GM18502 (cell line): ENCODE measurements around the gene LRRC26.

Experiments used
- ATAC-seq: cut with Tn5 transposase; IDR thresholded peaks from one replicate; pipeline ENCODE4 v1.9.1; 2021; ENCODE audit warnings: mild to moderate bottlenecking; ENCODE audit not compliant: unreplicated experiment, poor library complexity

The LRRC26 gene

DNA sequence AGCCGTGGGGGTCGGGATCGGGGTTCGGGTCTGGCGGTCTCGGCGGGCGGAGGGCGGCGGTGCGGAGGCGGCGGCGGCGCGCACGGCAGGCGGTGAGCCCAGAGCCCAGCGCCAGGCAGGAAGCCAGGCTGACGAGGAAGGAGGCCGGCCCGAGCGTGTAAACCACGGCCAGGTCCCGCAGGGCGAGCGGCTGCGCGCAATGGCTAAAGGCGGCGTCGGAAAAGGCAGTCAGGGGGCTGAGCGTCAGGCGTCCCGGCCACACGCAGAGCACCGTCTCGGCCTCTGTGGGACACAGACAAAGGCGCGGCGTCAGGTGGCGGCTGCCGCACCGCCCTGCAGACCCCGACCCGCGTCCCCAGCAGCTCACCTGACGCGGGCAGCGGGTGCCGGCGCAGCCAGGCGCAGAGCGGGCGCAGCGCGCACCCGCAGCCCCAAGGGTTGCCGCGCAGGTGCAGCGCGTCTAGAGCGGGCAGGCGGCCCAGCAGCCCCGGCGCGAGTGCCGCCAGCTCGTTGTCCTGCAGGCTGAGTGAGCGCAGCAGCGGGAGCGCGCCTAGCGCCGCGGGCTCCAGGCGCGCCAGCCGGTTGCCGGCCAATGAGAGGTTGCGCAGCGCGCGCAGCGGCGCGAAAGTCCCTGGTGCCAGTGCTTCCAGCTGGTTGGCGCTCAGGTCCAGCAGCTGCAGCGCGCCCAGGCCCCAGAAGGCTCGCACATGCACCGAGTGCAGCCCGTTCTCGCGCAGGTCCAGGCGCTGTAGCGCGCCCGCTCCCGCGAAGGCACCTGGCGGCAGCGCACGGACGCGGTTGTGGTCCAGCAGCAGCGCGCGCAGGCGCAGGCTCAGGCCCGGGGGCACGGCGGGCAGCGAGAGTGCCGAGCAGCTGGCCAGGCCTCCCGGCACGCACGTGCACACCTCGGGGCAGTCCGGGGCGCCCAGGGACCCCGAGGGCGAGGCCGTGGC lies 671 bp downstream of the LRRC26 start:
- no peak for ATAC-seq

- ATAC-seq = no peak
These were observed 1.3 kb downstream of the LRRC26 start for GRCh38 chr9:137168573-137168903.

DNA sequence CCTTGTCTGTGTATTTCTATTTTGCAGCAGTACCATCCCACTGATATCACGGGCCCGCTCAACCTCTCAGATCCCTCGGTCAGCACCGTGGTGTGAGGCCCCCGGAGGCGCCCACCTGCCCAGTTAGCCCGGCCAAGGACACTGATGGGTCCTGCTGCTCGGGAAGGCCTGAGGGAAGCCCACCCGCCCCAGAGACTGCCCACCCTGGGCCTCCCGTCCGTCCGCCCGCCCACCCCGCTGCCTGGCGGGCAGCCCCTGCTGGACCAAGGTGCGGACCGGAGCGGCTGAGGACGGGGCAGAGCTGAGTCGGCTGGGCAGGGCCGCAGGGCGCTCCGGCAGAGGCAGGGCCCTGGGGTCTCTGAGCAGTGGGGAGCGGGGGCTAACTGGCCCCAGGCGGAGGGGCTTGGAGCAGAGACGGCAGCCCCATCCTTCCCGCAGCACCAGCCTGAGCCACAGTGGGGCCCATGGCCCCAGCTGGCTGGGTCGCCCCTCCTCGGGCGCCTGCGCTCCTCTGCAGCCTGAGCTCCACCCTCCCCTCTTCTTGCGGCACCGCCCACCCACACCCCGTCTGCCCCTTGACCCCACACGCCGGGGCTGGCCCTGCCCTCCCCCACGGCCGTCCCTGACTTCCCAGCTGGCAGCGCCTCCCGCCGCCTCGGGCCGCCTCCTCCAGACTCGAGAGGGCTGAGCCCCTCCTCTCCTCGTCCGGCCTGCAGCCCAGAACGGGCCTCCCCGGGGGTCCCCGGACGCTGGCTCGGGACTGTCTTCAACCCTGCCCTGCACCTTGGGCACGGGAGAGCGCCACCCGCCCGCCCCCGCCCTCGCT lies 1.9 kb downstream of the LRRC26 start:
- ATAC-seq = no peak

DNA sequence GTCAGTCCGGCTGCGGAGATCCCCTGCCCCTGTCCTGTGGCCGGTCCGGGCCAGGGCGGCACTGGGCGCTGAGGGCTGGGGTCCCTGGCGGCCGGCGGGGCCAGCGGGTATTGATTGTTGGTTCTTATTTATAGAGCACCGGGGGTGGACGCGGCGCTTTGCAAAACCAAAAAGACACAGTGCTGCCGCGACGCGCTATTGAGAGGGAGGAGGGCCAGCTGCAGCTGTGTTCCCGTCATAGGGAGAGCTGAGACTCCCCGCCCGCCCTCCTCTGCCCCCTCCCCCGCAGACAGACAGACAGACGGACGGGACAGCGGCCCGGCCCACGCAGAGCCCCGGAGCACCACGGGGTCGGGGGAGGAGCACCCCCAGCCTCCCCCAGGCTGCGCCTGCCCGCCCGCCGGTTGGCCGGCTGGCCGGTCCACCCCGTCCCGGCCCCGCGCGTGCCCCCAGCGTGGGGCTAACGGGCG lies 2.5 kb downstream of the LRRC26 start:
- no peak for ATAC-seq

DNA sequence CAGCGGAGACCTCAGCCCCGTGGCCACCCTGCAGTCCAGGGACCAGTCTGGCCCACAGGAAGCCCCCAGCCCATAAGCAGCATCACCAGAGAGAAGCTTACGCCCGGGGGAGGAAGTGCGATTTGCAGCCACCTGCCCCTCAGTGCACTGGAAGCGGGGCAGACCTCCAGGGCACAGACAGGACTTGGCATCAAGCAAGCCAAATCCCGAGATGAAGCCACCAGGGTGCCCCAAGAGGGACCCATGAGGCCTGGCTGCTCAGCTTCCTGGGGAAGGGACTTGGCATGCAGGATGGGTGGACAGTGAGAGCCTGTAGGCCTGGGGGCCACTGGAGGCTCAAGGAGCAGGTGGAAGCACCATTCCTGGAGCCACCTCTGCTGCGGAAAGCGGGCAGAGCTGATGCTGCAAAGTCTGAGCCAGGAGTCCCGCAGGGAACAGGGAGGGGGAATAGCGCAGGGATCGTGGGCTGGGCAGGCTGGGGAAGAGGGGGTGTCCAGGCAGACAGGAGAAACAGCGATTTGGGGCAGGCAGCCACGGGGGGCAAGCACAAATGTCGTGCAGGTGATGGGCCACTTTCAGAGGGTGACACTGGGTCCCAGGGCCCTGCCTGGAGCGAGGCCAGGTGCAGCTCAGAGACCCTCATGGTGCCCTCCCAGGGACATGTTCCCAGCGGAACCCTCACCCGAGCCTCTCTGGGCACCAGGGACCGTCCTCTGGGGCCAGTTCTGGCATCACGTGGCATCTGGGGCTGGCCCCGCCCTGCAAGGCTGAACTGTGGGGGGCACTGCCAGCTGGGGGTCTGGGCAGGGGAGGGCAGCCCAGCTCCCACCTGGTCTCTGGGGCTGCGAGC lies 3.2 kb downstream of the LRRC26 start:
- no peak for ATAC-seq

GRCh38 chr9:137165250-137165836 lies 4.5 kb downstream of the LRRC26 start:
- ATAC-seq = no peak

DNA sequence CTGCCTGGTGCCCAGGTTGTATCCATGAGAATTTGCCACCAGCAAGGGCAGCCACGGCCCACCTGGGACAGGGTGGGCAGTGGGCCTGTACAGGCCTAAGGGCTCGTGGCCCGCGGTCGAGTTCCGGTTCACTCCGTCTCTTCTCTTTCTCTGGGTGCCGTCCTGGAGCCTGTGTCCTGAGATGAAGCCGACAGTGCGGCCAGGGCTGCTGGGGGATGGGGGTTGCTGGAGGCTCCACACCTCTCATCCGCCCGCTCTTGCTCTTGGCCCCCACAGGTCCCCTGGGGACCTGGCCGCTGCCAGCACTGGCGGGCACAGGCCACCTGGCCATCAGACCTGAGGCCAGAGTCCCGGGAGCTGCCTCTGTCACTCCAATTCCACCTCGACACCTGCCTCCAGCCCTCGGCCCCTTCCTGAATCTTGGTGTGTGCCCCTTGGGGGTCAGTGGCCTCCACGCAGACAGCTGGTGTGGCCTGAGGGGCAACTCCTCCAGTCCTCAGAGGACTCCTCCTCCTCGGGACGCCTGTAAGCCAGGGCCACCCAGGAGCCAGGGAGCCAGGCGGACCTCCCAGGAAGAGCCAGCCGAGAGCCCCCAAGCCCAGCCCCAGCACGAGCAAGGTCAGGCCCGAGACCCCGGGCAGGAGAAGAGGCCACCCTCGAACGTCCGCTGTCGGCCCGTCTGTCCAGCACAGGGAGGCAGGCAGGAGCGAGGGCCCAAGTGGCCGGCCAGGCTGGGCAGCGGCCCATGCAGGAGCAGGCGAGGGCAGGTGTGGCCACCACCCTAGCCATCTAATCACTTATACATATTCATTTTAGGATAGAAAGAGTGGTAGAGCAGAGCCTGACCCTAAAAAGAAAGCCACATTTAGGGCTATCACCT lies 5.2 kb downstream of the LRRC26 start:
- no peak for ATAC-seq

DNA sequence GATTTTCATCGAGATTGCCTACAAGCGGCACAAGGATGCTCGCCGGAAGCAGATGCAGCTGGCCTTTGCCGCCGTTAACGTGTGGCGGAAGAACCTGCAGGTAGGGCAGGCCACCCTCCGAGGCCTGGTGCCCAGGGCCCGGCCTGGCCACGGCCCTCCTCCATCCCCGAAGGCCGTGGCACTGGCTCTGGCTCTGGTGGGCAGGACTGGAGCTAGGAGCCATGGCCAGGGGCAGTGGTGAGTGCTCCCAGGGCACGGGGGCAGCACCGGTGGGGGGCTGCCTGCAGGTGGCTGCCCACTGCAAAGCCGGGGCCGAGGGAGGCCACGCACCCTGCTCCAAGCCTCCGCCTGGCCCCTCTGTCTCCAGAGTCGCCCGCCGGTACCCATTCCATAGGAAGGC lies 6.0 kb downstream of the LRRC26 start:
- ATAC-seq = no peak

- ATAC-seq = no peak
These were observed 6.5 kb downstream of the LRRC26 start for GRCh38 chr9:137163365-137163715.

- no peak for ATAC-seq
These were observed 7.1 kb downstream of the LRRC26 start for GRCh38 chr9:137162505-137163364.

GRCh38 chr9:137161558-137162486 lies 8.0 kb downstream of the LRRC26 start:
- no peak for ATAC-seq

GRCh38 chr9:137160716-137161557 lies 8.9 kb downstream of the LRRC26 start:
- no peak for ATAC-seq

DNA sequence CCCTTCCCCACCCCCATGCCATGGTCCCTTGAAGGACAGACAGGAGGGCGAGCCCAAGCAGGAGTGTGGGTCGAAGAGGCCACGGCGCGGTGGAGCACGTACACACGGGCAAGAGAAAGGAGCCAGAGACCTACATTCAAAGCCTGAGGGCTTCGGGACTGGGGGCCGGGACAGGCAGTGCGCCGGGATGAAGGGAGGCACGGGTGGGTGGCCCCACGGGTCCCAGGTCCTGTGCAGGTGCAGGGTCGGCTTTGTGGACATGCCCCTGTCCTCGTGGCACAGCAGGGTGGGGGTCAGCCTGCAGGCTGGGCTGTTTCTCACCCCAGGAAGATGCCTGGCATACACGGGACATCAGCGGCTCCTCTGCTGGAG lies 9.8 kb downstream of the LRRC26 start:
- no peak for ATAC-seq

GRCh38 chr9:137159105-137160053 lies 10.5 kb downstream of the LRRC26 start:
- no peak for ATAC-seq

DNA sequence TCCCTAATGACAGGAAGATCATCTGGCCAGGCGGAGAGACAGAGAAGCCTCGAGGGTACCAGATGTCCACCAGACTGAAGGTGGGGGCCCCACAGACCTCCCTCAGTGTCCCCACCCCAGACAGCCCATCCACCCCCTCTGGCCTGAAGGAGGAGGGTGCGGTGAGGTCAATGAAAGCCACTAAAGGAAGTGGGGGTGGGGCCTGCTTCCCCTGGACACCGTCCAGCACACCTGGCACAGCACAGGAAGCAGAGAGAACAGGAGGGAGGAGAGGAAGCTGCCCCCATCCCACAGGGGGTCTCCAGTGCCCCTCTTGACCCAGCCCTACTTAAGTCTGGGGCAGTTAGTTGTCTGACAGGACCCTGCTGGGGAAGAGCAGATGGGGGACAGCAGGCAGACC lies 11.2 kb downstream of the LRRC26 start:
- ATAC-seq = no peak
